ENCODE results near the gene TRPM5. TPM values are rescaled to one million over a fixed set of nuclear protein-coding genes. Genes with fewer than 3 reads are reported as not detected.
"Not testable (repeated sequence)": the region's sequence is repeated elsewhere in the genome, so short reads cannot be mapped to it uniquely, and the experiment has no call there.

TRPM5 gene
- total RNA-seq, 2 experiments from 2014 or later = not detected

GRCh38 chr11:2480874-2481220 is 36.5 kb upstream of the TRPM5 start:
- BruUV-seq (replicated peaks) = no TSS peak
- Histone ChIP-seq H3K4me2 (ENCODE audit: low read length) (no peak overlapping the region), H3K27ac (ENCODE audit: low read depth, low read length, poor library complexity, severe bottlenecking) (no peak overlapping the region), H3K4me3 (ENCODE audit: low read depth, low read length, poor library complexity, severe bottlenecking) (no peak overlapping the region), H3K9me3 (ENCODE audit: low read length) (peaks cover 4% of the 10 kb centered on the region; the same call in 1 of the 2 replicates), H3K79me2 (ENCODE audit: insufficient read depth, low read depth, low read length) (no peaks in the 10 kb centered on the region), H3K9me2 (ENCODE audit: insufficient read depth, low read length) (no peaks in the 10 kb centered on the region), H4K20me1 (ENCODE audit: insufficient read depth, low read length) (no peaks in the 10 kb centered on the region), H2AFZ (ENCODE audit: low read length) (no peak overlapping the region), H3K36me3 (ENCODE audit: insufficient read depth, low read length) (no peaks in the 10 kb centered on the region), H3K4me1 (ENCODE audit: insufficient read depth, low read length, poor library complexity, severe bottlenecking) (no peaks in the 10 kb centered on the region)
- intact Hi-C loops (cut with micrococcal nuclease; ENCODE audit: unreplicated experiment) = no loop called here
- ChIA-PET CTCF (ENCODE audit: unreplicated experiment) (no interaction called here), POLR2A (no interaction called here)
- no peak for TF ChIP-seq EZH2phosphoT487 (IDR thresholded peaks at IDR 0.05; ENCODE audit: borderline replicate concordance, low read depth, low read length)
- TF ChIP-seq CTCF (conservative IDR thresholded peaks at IDR 0.05; ENCODE audit: low read length) = no peak
- DNase-seq (ENCODE audit: low spot score) = no peak

DNA sequence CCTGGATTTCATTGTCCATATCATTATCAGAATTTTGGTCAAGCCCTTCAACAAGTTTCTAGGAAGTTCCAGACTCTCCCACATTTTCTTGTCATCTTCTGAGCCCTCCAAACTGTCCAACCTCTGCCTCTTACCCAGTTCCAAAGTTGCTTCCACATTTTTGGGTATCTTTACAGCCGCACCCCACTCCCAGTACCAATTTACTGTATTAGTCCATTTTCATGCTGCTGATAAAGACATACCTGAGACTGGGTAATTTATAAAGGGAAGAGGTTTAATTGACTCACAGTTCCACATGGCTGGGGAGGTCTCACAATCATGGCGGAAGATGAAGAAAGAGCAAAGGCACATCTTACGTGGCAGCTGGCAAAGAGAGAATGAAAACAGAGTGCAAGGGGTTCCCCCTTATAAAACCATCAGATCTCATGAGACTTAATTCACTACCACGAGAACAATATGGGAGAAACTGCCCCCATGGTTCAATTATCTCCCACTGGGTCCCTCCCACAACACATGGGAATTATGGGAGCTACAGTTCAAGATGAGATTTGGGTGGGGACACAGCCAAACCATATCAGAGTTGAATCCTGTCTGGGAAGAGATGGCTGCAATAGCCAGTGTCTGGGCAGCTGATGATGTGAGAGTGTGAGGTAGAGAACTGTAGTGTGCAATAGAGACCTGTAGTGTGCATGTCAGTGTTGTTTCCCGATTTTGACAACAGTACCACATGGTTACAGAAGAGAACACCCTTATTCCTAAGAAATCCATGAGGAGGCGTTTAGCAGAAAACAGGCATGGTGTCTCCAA is 36.0 kb upstream of the TRPM5 start:
- H3K27ac ChIP-seq (ENCODE audit: low read depth, low read length, poor library complexity, severe bottlenecking); H3K4me2 ChIP-seq (ENCODE audit: low read length); H2AFZ ChIP-seq (ENCODE audit: low read length); POLR2A ChIA-PET; intact Hi-C loops (cut with micrococcal nuclease; ENCODE audit: unreplicated experiment); BruUV-seq (replicated peaks); H3K4me3 ChIP-seq (ENCODE audit: low read depth, low read length, poor library complexity, severe bottlenecking); CTCF ChIA-PET (ENCODE audit: unreplicated experiment); H3K9me3 ChIP-seq (ENCODE audit: low read length); H3K36me3 ChIP-seq (ENCODE audit: insufficient read depth, low read length); DNase-seq (ENCODE audit: low spot score); H3K9me2 ChIP-seq (ENCODE audit: insufficient read depth, low read length); H3K79me2 ChIP-seq (ENCODE audit: insufficient read depth, low read depth, low read length); H4K20me1 ChIP-seq (ENCODE audit: insufficient read depth, low read length); H3K4me1 ChIP-seq (ENCODE audit: insufficient read depth, low read length, poor library complexity, severe bottlenecking): not testable (repeated sequence)

DNA sequence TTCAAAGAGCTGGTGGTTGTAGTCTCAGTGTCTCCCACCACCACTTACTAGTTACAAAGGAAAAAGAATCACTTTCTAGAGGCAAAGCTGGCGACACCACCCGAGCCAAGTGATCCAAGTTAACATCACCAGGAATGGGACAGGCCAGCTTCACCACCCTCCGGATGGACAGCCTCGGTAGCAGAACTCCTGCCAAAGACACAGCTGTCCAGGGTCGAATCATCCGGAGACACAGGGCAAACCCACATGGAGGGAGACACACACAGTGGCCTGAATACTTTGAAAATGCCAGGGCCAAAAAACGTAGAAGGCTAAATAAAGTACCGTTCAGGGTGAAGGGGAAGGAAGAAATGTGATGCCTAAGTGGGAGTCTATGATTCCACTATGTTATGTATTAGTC is 33.6 kb upstream of the TRPM5 start:
- no peak overlapping the region for H3K4me3 ChIP-seq (ENCODE audit: low read depth, low read length, poor library complexity, severe bottlenecking)
- H3K4me2 ChIP-seq (ENCODE audit: low read length) = no peak overlapping the region
- ChIA-PET CTCF (ENCODE audit: unreplicated experiment) (no interaction called here), POLR2A (interaction anchor here (0.6 kb wide), 1 partner anchor 236 kb away, joined by 3 read pairs; no protein-coding TSS in a partner anchor)
- H3K36me3 ChIP-seq (ENCODE audit: insufficient read depth, low read length) = no peaks in the 10 kb centered on the region
- H3K9me2 ChIP-seq (ENCODE audit: insufficient read depth, low read length) = no peaks in the 10 kb centered on the region
- TF ChIP-seq EZH2phosphoT487 (IDR thresholded peaks at IDR 0.05; ENCODE audit: borderline replicate concordance, low read depth, low read length) (no peak), CTCF (conservative IDR thresholded peaks at IDR 0.05; ENCODE audit: low read length) (no peak)
- no peaks in the 10 kb centered on the region for H3K4me1 ChIP-seq (ENCODE audit: insufficient read depth, low read length, poor library complexity, severe bottlenecking)
- H3K79me2 ChIP-seq (ENCODE audit: insufficient read depth, low read depth, low read length) = no peaks in the 10 kb centered on the region
- no TSS peak for BruUV-seq (replicated peaks)
- intact Hi-C loops (cut with micrococcal nuclease; ENCODE audit: unreplicated experiment) = no loop called here
- no peaks in the 10 kb centered on the region for H3K9me3 ChIP-seq (ENCODE audit: low read length)
- H3K27ac ChIP-seq (ENCODE audit: low read depth, low read length, poor library complexity, severe bottlenecking) = no peak overlapping the region
- H4K20me1 ChIP-seq (ENCODE audit: insufficient read depth, low read length) = no peaks in the 10 kb centered on the region
- no peak for DNase-seq (ENCODE audit: low spot score)
- no peak overlapping the region for H2AFZ ChIP-seq (ENCODE audit: low read length)

Measured in OCI-LY7 (cell line).